HFFc6 (cell line): ENCODE measurements around the gene POU6F2. TPM values are rescaled to one million over a fixed set of nuclear protein-coding genes. Genes with fewer than 3 reads are reported as not detected.

ENCODE experiments used
- DNase-seq: peaks from one replicate; pipeline ENCODE4 v3.0.0-alpha.2; 2018
- H3K27ac Mint-ChIP-seq: 2 replicates; pipeline ENCODE4 v1.8.0; 2020; ENCODE audit warnings: mild to moderate bottlenecking, mixed read lengths
- H3K27me3 Mint-ChIP-seq: 2 replicates; pipeline ENCODE4 v1.8.0; 2021; ENCODE audit warnings: mild to moderate bottlenecking, moderate library complexity, mixed read lengths; ENCODE audit not compliant: insufficient read depth
- H3K36me3 Mint-ChIP-seq: 2 replicates; pipeline ENCODE4 v1.8.0; 2021; ENCODE audit warnings: low read depth, mixed read lengths
- H3K4me1 Mint-ChIP-seq: 2 replicates; pipeline ENCODE4 v1.8.0; 2020; ENCODE audit warnings: low read depth, mixed read lengths
- H3K4me3 Mint-ChIP-seq: 2 replicates; pipeline ENCODE4 v1.8.0; 2020; ENCODE audit warnings: mild to moderate bottlenecking, moderate library complexity, mixed read lengths
- H3K9me3 Mint-ChIP-seq: 2 replicates; pipeline ENCODE4 v1.8.0; 2020; ENCODE audit warnings: mild to moderate bottlenecking, mixed read lengths
- CTCF ChIP-seq: fragments of 200-600 bp; sonication (generic); IDR thresholded peaks from 2 replicates; pipeline ENCODE4 v1.5.0; 2021; ENCODE audit warnings: antibody characterized with exemption, mild to moderate bottlenecking
- total RNA-seq, 6 experiments: library from RNA; stranded (reverse); fragmentation: NEBNext Ultra II Directional; extraction: Animal tissue kit (Norgen Biotek cat#: 25700); gene quantifications; 2 replicates in 1 of 6; 3 replicates in 5 of 6; pipeline ENCODE4 v1.2.3, GENCODE V29; 2021

The POU6F2 gene
- total RNA-seq, 6 experiments from 2014 or later = not detected

GRCh38 chr7:39164887-39165286, 187.2 kb downstream of the POU6F2 start:
- Mint-ChIP-seq H3K36me3 (no peaks in the 10 kb centered on the region), H3K27me3 (peaks cover 2% of the 10 kb centered on the region; the same call in 1 of the 2 replicates), H3K4me3 (no peak overlapping the region), H3K27ac (no peak overlapping the region), H3K9me3 (no peaks in the 10 kb centered on the region), H3K4me1 (no peaks in the 10 kb centered on the region)
- TF ChIP-seq CTCF = no peak
- DNase-seq = no peak

GRCh38 chr7:39168403-39169098, 190.8 kb downstream of the POU6F2 start:
- no peak for TF ChIP-seq CTCF
- no peaks in the 10 kb centered on the region for H3K9me3 Mint-ChIP-seq
- no peaks in the 10 kb centered on the region for H3K36me3 Mint-ChIP-seq
- no peaks in the 10 kb centered on the region; the same call in 1 of the 2 replicates for H3K27me3 Mint-ChIP-seq
- no peak overlapping the region for H3K27ac Mint-ChIP-seq
- no peak overlapping the region for H3K4me3 Mint-ChIP-seq
- no peaks in the 10 kb centered on the region for H3K4me1 Mint-ChIP-seq
- DNase-seq = no peak

- DNase-seq = no peak
- Mint-ChIP-seq H3K27me3 (no peaks in the 10 kb centered on the region; the same call in 1 of the 2 replicates), H3K27ac (no peak overlapping the region), H3K36me3 (peaks cover 4% of the 10 kb centered on the region; the same call in 1 of the 2 replicates), H3K9me3 (peaks cover 9% of the 10 kb centered on the region; the same call in 1 of the 2 replicates), H3K4me3 (no peak overlapping the region), H3K4me1 (no peaks in the 10 kb centered on the region)
- TF ChIP-seq CTCF = no peak
These were observed 194.4 kb downstream of the POU6F2 start for GRCh38 chr7:39172137-39172536.

- TF ChIP-seq CTCF = no peak
- DNase-seq = no peak
- peaks cover 4% of the 10 kb centered on the region; the same call in 1 of the 2 replicates for H3K9me3 Mint-ChIP-seq
- H3K27me3 Mint-ChIP-seq = peaks cover 2% of the 10 kb centered on the region
- no peaks in the 10 kb centered on the region for H3K4me1 Mint-ChIP-seq
- H3K27ac Mint-ChIP-seq = no peak overlapping the region
- H3K4me3 Mint-ChIP-seq = no peak overlapping the region
- H3K36me3 Mint-ChIP-seq = no peaks in the 10 kb centered on the region
These were observed 203.7 kb downstream of the POU6F2 start for GRCh38 chr7:39181398-39181797.

- H3K27ac Mint-ChIP-seq = no peak overlapping the region
- no peaks in the 10 kb centered on the region for H3K4me1 Mint-ChIP-seq
- H3K4me3 Mint-ChIP-seq = no peak overlapping the region
- peaks cover 9% of the 10 kb centered on the region; the same call in 1 of the 2 replicates for H3K9me3 Mint-ChIP-seq
- no peak for TF ChIP-seq CTCF
- peaks cover 9% of the 10 kb centered on the region for H3K27me3 Mint-ChIP-seq
- no peak for DNase-seq
- H3K36me3 Mint-ChIP-seq = no peaks in the 10 kb centered on the region
These were observed 206.1 kb downstream of the POU6F2 start for GRCh38 chr7:39183796-39184195.
